NCI-H2196 (cell line): ENCODE measurements around the gene GLP2R.

ENCODE experiments used
- DNase-seq: peaks from one replicate; lab custom pipeline; 2025; ENCODE audit not compliant: unreplicated experiment; lab: John Stamatoyannopoulos, UW

GLP2R gene

DNA sequence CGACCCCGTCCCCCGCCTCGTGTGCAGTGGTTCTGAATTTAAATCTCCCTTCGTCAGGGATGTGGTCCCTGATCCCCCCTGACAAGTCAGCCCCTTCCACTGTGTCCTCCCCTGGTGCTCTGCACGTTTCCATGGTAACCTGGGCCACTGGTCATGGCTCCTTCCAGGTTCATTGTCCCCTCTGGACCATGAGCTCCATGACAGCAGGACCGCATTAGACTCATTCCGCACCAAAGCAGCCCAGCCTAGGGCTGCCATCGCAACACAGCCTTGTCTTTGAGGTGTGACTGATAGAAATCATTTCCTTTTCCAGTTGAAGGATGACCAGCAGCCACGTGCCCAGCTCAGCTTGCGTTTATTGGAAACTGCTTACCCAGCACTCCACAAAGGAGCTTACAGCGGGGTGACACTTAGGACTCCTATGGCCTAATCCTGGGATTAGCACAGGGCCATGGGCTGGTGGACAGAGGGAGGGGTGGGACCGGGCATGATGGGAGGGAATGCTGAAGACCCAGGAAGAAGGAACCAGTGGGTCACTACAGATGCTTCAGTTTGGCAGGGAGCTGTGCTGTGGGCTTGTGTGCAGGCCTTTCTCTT is 71.7 kb downstream of the GLP2R start:
- DNase-seq, result no peak

DNA sequence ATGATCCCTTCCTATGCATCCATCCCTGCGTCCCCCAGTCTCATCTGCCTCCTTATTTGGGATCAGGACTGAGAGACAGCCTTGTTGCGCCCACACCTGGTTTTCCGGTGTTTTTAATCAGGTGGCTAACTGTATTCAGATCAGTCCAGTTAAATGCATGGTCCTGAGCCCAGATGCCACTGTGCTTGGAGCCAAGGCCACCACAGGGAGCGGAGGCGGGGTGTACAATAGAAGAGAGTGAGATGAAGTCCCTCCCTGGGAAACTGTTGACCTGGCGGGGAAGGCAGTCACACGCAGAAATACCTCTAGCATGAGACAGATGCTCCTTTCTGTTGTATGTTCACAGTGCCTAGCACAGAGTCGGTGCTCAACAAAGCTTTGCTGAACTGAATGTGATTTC is 73.1 kb downstream of the GLP2R start:
- DNase-seq, result no peak

DNA sequence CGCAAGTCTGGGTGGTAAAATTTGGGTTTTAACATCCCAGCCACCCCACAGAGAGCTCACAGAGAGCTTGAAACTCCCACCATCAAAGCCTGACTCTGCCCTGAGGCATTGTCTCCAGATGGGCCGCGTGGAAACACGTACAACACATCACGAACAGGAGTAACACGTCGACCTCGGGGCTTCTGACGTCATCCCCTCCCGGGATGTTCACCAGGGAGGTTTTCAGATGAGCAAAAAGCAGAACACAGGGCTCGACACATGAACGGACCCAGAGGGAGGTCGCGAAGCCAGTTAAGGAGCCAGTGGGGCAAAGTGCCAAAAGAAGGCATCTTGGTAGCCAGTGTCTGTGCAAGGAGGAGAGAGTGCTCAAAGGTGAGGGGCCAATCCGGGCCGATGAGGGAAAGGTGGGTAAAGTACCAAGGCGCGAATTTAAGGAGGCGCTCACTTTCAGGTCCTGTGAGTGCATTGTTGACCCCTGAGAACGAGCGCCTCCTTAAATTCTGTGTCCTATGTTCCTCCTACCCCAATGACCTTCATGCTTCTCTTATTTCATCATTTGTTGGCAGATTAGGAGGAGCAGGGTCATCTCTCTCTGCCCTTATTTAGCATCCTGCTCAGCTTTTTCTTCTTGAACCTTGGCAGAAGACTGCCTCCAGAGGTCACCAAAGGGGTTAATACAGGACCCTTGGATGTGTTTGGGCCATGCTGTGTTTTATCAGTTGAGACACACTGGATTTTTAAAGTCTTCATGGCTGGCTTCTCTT is 73.7 kb downstream of the GLP2R start:
- DNase-seq, result no peak

DNA sequence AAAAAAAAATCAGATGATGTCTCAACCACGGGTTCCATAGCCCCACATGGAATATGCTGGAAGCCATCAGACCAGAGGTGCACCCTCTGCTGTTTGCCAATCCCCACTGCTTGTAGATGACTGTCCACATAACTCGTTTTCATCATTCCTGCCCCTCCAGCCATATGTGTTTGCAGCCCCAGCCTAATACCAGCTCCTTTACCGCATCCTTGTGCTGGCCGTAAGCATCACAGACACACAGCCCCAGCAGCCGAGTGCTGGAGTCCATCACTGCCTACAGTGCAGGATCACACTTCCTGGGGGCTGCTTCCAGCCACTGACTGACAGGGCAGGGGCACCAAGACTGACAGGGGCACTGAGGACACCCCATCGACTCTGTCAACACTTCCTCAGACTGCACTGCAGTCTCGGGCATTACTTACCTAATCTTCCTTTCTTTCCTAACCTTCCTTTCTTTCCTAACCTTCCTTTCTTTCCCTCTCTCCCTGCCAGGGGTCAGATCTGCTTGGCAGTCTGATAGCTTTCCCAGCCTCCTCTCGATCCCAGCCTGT is 74.4 kb downstream of the GLP2R start:
- no peak for DNase-seq

DNA sequence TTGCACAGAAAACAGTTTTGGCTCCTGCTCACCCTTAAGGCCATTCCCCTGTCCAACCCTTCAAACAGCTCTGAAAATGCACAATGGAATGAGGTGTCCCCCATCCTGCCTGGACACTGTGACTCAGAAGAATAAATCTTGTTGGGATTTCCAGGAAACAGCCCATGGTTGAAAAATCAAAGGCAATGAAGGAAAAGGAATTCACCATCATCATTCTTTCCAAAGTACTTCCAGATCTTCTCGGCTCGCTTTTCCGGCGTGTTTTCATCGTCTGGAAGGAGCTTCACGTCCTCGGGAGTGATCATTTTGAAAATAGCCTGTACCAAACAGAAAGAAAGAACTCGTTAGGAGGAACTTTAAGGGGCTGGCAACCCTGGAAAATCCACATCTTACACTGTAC is 75.1 kb downstream of the GLP2R start:
- DNase-seq, result no peak

DNA sequence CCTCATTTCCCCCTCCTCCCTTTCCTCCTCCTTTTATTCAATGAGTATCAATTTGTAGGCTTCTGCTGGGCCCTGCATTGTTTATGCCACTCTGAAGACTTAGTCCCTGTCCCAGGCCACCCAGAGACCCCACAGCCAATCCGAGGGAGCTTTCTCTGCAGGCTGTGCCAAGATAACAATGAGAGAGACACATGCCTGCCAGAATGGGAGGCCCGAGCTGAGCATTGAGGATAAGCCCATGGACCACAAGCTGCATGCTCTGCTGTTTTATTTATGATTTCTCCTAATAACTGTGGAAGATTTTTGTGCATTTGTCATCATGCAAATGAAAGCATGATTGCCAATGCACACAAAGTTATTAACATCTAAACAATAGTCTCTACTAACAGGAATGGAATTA is 76.4 kb downstream of the GLP2R start:
- DNase-seq, result no peak

DNA sequence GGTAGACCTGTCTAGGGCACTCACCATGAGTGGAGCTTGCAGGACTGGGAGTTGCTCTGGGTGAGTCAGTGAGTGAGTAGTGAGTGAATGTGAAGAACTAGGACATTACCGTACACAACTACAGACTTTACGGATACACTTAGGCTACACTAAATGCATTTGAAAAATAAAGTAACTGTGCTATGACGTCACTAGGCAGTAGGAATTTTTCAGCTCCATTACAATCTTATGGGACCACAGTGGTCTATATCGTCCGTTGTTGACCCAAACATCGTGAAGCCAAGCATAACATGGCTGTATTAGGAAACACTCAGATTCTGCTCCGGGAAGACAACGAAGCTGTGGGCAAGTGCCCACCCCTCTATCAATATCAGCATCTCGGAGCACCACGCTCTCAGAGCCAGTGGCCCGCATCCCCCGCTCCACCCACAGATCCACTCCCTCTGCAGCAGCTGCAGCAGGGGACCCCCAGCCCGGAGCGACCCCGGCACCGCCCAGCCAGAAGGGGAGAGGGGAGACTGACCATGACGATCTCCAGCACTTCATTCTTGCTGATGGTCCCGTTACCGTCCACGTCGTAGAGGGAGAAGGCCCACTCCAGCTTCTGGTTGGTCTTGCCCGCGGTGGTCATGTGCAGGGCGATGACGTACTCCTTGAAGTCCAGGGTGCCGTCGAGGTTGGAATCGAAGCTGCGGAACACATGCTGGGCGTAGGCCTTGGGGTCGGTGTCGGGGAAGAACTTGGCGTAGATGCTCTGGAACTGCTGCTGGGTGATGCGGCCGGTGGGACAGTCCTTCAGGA is 78.8 kb downstream of the GLP2R start:
- DNase-seq, result no peak

DNA sequence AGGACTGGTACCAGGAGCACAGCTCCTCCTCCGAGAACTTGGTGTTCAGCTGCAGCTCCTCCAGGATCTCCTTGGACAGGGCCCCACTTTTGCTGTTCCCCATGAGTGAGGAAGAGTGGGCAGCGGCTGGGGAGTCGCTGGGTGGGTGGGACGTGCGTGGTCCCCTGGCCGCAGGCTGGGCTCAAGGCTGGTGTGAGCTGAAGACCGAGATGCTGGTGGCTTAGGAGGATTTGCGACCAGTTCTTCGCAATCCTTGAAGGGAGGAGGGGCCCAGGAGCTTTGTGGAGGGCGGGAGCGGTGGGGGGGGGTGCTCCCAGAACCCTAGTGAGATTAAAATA is 79.3 kb downstream of the GLP2R start, which contains the start of gene RCVRN:
RCVRN (minus strand) TSS at position 194 of the 338 bp plus-strand sequence; CDS start at position 103, 91 bp downstream.
- DNase-seq, result no peak

DNA sequence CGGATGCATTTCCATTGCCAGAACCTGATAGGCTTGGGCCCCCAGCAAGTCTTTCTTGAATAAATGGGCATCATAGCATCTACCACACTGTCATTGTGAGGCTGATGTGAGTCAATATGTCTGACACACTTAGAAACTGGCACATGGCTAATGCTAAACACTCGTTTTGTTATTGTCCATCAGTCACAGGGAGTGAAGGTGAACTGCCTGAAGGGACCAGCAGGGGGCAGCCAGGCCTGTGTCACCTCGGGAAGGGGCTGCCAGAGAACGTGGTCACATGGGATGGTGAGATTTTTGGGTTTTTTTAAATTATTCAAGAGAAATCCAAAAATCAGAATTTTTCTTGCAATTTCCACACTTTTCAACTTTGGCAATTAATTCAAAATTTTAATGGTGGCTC is 80.2 kb downstream of the GLP2R start:
- no peak for DNase-seq

DNA sequence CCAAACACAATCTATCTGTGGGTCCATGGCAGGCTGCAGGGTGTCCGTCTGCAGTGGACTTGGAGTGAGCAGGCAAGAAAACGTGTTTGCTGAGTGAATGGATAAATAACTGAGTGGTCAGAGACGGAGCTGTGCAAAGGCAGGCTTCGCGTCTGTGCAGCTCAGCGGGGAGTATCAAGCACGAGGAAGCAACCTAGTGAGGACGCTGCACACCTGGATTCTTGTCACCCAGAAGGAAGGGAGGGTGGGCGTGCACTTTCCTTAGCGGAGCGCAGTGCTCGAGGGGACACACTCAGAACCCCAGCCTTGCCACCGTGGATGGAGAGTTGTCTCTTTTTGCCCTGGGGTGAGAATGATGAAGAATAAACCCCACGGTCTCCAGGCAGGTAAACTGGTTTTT is 80.9 kb downstream of the GLP2R start:
- DNase-seq, result no peak

DNA sequence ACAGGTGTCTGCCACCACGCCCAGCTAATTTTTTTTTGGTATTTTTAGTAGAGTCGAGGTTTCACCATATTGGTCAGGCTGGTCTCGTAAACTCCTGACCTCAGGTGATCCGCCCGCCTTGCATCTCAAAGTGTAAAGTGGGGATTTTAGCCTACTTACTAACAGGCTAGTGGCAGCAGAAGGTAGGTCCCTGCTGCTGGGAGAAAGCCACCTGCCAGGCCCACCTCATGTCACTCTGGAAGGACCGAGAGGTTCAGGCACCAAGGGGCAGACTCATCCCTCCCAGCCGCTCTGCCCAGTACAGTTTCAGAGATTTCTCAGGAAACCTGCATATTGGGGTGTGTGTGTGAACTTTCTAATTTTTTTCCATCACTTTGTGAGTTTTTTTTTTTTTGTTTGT is 81.4 kb downstream of the GLP2R start:
- DNase-seq, result no peak

DNA sequence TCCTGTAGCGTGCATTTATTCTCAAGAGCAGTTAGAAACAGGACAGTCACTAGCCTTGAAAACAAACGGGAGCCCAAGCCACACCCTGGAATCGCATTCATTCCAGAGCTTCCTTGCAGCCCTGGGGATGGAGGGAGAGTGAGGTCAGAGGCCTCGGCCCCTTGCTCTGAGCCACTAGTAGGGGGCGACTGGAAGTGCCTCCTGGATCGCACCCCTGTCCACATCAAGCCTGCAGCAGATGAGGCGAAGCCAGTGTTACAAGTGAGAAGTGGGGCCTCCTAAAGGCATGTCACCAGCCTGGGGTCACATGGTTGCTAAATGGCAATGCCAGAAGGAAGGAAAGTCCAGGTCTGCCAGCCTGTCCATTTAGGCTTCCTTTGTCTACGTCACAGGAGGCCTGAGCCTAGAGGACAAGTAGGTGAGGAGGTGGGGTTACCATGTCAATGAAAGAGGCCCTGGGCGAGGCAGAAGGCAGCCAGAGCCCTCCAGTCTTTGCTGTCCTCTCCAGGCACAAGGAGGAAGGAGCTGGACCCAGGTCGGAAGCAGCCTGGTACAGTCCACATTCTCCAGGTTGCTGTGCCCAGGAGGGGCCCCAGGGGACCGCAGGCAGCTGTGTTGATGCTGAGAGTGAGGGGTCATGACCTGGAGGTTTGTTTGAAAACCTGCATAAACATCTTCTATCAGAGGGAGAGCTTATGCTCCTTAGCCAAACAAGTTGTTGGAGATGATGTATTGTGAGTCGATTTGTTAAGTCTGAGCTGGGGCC is 82.3 kb downstream of the GLP2R start:
- DNase-seq, result no peak

DNA sequence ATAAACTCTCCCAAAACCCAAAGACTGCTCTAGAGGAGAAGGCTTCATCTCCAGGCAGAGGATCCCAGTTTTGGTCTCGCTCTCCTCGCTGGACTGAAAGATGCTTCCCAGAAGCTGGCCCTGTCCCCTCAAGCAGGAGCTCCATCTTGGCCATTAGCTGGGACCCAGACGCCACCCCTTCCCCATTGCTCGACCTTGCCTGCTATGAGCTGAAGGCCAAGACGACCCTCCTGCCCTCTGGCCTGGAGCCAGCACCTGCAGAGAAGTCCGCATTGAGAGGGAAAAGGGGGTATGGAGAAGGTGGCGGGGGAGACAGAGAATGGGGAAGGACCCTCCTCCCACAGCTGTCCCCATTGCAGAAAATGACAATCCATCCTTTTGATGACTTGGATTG is 82.9 kb downstream of the GLP2R start:
- no peak for DNase-seq

DNA sequence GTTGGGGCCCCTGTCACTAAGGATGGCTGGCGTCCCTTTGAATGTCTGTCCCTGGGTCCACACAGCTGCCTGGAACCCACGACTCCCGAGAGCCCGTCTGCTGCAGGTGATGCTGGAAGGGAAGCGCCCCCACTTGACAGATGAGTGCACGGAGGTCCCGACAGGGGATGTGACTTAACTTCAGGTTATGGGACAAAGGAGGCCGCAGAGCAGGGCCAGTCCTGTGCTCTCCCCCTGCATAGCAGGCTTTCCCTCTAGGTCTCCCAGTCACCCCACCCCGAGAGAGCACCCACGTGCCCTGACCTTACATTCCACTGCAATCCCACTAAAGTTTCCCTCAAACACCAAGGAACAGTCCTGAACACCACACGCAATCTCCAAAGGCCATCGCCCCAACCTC is 85.4 kb downstream of the GLP2R start:
- no peak for DNase-seq

DNA sequence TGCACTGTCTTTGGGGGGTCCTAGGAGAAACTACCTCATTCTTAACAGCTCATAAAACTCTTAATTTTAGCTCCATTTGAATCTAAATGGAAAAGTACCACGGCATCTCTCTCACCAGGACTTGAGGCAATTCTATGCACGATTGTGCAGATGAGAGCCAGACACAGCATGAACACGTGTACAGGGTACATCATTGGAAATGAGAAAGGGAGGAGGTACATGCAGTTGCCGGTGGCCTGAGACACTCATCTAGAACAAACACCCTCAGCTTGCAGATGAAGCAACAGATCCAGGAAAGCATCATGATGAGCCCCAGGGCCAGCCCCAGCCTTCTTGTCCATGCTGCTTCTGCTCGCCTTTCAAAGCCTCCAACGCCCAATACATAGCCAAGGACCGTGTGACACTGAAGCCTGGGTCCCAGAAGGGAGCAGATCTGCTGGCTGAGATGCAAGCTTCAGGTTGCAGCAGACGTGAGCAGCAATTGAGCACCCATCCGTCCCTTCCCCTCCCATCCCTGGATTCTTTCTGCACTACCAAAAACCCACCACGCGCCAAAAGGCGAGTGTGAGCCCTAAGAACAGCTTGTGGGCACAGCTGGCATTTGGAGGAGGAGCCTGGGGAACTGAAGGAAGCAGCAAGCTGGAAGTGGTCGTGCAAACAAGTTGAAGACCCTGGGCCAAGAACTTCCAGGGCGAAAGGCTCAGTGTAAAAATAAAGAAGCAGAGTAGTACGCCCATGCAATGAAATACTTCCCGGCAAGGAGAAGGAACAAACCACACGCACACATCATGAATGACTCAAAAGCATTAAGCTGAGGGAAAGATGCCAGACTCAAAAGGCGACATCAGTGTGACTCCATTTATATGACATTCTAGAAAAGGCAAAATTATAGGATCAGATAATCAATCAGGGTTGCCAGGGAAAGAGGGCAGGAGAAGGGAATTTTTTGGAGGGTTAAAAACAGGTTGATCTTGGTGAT is 86.7 kb downstream of the GLP2R start:
- no peak for DNase-seq

DNA sequence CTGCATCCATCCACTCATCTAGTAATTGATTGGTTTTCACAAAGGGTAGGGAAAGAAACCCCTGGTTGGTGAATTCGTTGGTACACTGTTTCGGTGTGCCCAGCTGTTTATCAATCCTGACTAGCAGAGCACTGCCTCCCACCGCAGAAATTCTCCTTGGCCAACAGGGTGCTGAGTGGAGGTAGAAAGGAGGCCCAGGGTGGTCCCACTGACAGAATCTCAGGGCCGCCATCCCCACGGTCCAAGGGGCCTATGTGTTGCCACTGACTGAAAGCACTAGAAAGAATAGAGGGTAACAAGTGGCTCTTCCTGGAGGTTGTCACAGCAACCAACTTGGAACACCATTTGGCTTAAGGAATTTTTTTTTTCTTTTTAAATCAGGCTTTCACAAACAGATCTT is 87.8 kb downstream of the GLP2R start:
- no peak for DNase-seq

DNA sequence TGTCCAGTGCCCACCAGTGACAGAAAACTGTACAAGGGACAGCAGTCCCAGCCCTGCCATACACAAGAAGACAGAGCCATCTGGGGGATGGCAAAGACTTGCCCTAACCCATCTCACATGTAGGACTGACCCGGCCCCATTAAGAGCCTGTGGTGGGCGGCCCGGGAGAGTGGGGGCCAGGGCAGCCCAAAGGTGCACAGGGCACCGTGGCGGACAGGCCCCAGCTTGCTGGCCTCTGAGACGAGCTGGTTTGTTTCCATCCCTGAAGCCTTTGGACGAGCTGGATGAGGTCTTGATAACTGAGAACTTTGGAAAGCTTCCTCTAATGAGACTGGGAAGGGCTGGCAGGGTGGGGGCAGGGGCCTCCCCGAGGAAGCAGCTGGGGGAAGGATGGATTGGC is 90.4 kb downstream of the GLP2R start:
- DNase-seq, result no peak

DNA sequence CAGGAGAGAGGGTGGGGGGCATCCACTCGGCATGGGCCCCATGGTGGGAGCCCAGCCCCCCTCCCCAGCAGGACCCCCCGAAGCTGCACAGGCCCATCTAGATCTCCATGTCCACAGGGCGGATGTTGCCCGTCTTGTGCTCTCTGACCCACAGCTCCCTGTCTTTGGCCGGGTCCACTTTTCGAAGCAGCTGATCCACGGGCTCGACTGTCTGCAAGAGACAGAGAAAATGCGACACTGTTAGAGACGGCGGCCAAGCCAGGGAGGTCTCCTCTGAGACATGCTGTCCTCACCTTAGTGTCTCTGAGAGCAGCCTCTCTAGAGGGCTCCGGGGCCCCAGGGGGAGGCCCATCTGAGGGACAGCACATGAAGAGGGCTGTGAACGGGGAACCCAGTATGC is 91.4 kb downstream of the GLP2R start:
- no peak for DNase-seq

DNA sequence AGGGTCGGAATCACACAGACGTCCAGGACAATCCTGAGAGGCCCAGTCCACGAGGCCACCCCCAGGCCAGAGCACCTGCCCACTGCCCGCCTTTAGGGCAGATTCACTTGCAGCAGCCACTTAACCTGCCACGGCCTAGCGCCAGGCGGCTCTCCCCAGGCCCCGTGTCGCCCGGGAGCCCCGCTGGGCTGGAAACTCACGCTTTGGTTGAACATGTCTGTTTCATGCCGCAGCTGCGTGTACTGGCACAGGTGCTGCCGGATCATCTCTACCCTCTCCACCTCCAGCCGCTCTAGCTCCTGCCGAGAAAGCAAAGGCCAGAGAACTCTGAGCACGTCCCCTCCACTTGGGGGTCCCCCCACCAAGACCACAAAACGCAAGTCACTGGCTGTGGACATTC is 92.1 kb downstream of the GLP2R start:
- no peak for DNase-seq

DNA sequence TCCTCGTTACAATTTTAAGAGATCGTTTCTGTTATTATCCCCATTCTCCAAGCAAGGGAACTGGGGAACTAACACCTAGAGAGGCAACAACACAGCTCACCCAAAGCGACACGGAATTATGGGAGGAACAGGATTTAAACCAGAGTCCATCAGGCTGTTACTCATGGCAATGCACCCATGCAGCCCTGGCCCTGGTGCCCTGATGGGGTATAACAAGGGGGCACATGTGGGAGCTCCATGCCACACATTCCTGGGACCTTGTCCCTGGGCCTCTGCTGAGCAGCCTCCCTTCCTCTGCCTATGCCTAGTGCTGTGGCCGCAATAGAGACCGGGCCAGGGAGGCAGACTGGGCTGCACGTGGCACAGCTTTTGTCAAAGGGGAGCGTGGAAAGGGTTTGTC is 92.6 kb downstream of the GLP2R start:
- DNase-seq, result no peak
